D721Med (cell line): ENCODE data around the gene ERBB4.

ENCODE experiments used
- DNase-seq: peaks from one replicate; pipeline ENCODE4 v3.0.0; 2011; ENCODE audit warnings: low spot score; ENCODE audit not compliant: insufficient read length
- FAIRE-seq: peaks from 2 replicates; lab custom pipeline; 2011; peaks lifted over from hg19 to GRCh38; lab: Jason Lieb, UNC
- TF ChIP-seq, protein P1 (sequence below): IDR thresholded peaks from 2 replicates; pipeline ENCODE4 v1.5.1; 2012; ENCODE audit warnings: mild to moderate bottlenecking, control low read depth; ENCODE audit not compliant: insufficient read depth; ENCODE audit errors: missing control alignments

Gene ERBB4

DNA sequence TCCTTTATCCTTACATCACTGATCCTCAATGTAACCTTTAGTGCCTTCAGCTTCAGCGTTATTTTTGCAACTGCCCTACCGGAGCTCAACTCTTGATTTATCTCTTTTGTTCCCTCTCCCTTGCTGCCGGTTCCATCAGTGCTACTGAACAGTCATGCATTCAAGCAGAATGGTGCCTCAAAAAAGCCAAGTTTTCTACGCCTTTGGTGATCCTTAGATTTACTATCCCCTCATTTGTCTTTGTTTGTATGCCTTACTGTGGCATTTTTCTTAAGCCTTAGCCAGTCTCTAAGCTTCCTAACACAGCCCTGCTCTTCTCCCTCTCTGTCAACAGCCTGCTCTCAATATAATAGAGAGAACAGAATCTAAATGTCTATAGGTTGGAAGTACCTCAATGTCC is 1134.5 kb downstream of the ERBB4 start:
- no peak for FAIRE-seq
- no peak for DNase-seq
- TF ChIP-seq, protein P1, sequence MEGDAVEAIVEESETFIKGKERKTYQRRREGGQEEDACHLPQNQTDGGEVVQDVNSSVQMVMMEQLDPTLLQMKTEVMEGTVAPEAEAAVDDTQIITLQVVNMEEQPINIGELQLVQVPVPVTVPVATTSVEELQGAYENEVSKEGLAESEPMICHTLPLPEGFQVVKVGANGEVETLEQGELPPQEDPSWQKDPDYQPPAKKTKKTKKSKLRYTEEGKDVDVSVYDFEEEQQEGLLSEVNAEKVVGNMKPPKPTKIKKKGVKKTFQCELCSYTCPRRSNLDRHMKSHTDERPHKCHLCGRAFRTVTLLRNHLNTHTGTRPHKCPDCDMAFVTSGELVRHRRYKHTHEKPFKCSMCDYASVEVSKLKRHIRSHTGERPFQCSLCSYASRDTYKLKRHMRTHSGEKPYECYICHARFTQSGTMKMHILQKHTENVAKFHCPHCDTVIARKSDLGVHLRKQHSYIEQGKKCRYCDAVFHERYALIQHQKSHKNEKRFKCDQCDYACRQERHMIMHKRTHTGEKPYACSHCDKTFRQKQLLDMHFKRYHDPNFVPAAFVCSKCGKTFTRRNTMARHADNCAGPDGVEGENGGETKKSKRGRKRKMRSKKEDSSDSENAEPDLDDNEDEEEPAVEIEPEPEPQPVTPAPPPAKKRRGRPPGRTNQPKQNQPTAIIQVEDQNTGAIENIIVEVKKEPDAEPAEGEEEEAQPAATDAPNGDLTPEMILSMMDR = no peak

DNA sequence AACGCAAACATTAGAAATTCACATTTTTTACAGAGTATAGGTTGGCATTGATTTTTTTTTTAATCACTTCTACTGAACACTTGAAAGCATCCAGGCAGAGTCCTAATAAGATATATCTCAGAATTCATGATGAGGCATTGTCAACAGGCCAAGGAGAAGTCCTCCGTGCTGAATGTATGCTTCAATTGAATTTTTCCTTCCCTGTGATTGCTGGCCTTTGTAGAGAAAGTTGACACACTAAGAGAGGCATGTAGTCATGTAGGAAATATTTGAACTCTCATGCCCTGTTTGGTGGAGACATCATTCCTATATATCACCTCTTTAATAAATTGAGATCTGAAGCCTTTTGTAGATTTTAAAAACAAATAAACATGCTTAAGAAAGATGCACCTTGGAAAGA is 1137.3 kb downstream of the ERBB4 start:
- DNase-seq (no peak), FAIRE-seq (no peak)
- TF ChIP-seq, protein P1 = no peak

DNA sequence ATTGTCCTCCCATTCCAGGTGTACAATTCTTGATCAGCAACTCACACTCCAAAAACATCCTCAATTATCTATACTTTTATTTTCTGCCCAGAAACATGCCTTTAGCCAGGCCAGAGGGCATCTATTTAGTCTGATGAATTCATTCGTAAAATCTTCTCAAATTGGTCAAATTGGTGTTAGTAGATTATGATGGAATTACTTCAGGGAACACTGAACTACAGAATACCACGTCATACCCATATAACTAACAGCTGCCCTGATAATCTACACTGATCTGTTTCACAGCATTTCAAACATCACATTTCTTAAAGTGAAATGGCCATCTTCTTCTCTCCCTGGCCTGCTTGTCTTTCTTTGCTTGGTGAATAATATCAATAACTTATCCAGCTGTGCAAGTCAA is 1140.8 kb downstream of the ERBB4 start:
- TF ChIP-seq, protein P1 = no peak
- FAIRE-seq (no peak), DNase-seq (no peak)

DNA sequence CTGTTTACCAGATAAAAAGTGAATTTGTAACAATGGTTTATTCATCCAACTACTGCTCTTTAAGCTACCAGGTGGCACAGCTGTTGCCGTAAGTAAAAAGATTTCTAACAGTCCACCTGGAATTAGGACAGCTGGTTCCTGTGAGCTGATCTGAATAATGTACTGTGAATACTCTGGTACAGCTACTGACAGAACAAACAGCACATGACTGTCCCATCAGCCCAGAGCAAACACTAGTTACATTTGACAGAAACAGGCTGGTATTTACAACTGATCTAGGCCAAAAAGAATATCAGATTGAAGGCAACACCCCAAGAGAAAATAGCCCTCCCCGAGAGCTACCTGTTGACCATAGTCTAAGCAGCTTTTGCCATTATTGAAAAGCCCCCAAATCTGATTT is 1141.8 kb downstream of the ERBB4 start:
- TF ChIP-seq, protein P1 = no peak
- FAIRE-seq = no peak
- no peak for DNase-seq

DNA sequence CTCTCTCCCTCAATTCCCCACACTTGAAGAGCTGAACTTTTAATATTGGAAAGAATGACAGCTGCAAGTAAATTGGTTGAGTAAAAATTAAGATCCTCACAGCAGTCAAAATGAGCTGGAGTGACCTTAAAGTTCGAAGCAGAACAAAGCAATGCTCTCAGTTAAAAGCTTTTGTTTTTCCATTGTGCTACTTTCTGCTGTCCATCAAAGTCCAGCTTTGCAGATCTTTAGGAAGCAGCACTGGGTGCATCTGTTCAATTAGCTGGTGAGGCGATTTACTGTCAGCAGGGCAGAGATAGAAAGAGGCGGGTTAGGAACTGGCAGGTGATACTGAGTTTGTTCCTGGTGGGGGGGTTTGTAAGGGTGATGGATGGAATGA is 1147.4 kb downstream of the ERBB4 start:
- FAIRE-seq = no peak

DNA sequence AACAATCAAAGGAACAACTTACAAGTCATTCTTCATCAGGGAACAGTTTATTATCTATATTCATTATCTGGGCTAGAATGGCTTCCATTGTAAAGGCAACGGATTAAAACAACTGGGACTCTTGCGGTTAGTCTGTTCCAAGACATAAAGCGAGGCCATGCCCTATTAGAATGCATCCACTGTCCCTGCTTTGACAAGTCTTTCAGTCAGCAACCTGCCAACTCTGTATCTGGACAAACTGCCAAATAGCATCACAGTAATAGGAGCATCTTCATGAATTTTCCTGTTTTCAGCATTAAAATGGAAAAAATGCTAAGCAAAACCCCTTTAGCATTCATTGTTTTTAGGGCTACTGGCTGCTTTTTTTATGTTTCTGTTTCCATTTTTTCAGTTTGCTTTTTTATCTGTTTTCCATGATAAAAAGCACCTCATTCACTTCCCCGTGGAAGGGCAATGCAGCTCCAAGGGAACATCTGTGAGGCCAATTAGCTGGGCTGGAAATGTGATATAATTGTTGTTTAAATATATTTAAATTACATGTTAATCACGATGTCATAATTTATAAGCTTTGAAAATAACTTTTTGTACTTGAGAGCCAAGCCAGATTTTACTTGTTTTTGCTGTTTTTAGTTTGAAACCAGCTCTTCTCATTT is 1147.9 kb downstream of the ERBB4 start:
- FAIRE-seq = no peak
- TF ChIP-seq, protein P1 = no peak
- no peak for DNase-seq

More for the DNA sequence above, 1147.4 kb downstream of the ERBB4 start:
- no peak for DNase-seq
- TF ChIP-seq, protein P1 = no peak

DNA sequence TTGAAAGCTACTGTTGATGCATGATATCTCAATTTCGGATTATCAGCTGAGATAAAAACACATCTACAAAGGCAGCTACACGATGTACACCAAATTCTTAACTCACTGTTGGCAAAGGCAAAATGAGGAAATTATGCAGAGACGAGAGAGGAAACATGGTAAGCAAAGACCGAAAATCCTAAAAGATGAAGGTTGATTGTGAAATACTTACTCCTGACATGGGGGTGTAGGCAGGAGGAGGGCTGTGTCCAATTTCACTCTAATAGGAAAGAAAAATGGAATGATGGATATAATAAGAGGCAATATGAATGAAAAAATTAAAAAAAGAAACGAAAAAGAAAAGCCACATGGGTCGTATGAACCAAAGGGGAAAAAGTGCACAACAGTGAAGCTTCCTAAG is 1150.9 kb downstream of the ERBB4 start:
- FAIRE-seq (no peak), DNase-seq (no peak)
- TF ChIP-seq, protein P1 = no peak
